Activated CD8-positive, alpha-beta memory T cell treated with anti-CD3 and anti-CD28 coated beads, Interleukin-2, amount 10 ng/mL, durations not matched to agents 7 days and 5 days (primary cell): ENCODE results near the gene DUOX1. TPM values are rescaled to one million over a fixed set of nuclear protein-coding genes. Genes with fewer than 3 reads are reported as not detected.

Source experiments
- ATAC-seq: fragments of 150-1000 bp; cut with Tn5 transposase; one replicate; pipeline ENCODE4 v1.10.0; 2021; ENCODE audit warnings: moderate library complexity
- CTCF ChIA-PET: fragments of 350-600 bp; sonication (Branson Sonifier 250); formaldehyde crosslinking; loops from one replicate; lab custom pipeline; 2021; ENCODE audit warnings: antibody characterized with exemption; lab: Charles Lee
- DNase-seq: peaks from one replicate; pipeline ENCODE4 v3.0.0-alpha.2; 2020
- H3K27ac Mint-ChIP-seq: one replicate; pipeline ENCODE4 v1.8.0; 2021; ENCODE audit warnings: mild to moderate bottlenecking, mixed read lengths
- H3K27me3 Mint-ChIP-seq: one replicate; pipeline ENCODE4 v1.8.0; 2021; ENCODE audit warnings: mixed read lengths
- H3K36me3 Mint-ChIP-seq: one replicate; pipeline ENCODE4 v1.8.0; 2021; ENCODE audit warnings: mild to moderate bottlenecking, mixed read lengths
- H3K4me1 Mint-ChIP-seq: one replicate; pipeline ENCODE4 v1.8.0; 2021; ENCODE audit warnings: mixed read lengths
- H3K4me3 Mint-ChIP-seq: one replicate; pipeline ENCODE4 v1.8.0; 2021; ENCODE audit warnings: mild to moderate bottlenecking, moderate library complexity, mixed read lengths
- H3K9me3 Mint-ChIP-seq: one replicate; pipeline ENCODE4 v1.8.0; 2022; ENCODE audit warnings: low read depth, mixed read lengths
- total RNA-seq, 2 experiments: library from RNA; stranded (reverse); gene quantifications; one replicate each; pipeline ENCODE4 v1.2.3, GENCODE V29; 2021

The DUOX1 gene
- total RNA-seq, 2 experiments from 2014 or later, result 0.07 TPM; not detected in 1

- CTCF ChIA-PET, result no interaction called here
- no peaks in the 10 kb centered on the region for H3K9me3 Mint-ChIP-seq
- no peaks in the 10 kb centered on the region for H3K27me3 Mint-ChIP-seq
- ATAC-seq (no peak), DNase-seq (no peak)
- H3K4me3 Mint-ChIP-seq, result no peak overlapping the region
- no peaks in the 10 kb centered on the region for H3K36me3 Mint-ChIP-seq
- no peaks in the 10 kb centered on the region for H3K4me1 Mint-ChIP-seq
- no peak overlapping the region for H3K27ac Mint-ChIP-seq
Observed at GRCh38 chr15:45144775-45145174, 15.0 kb downstream of the DUOX1 start.

GRCh38 chr15:45146405-45146804, 16.6 kb downstream of the DUOX1 start:
- no peaks in the 10 kb centered on the region for H3K27me3 Mint-ChIP-seq
- DNase-seq, result no peak
- H3K4me3 Mint-ChIP-seq, result no peak overlapping the region
- CTCF ChIA-PET, result interaction anchor here (1.1 kb wide), 1 partner anchor 16 kb away, joined by 3 read pairs; no protein-coding TSS in a partner anchor
- H3K27ac Mint-ChIP-seq, result no peak overlapping the region
- H3K9me3 Mint-ChIP-seq, result no peaks in the 10 kb centered on the region
- no peak for ATAC-seq
- H3K4me1 Mint-ChIP-seq, result no peaks in the 10 kb centered on the region
- no peaks in the 10 kb centered on the region for H3K36me3 Mint-ChIP-seq

- Mint-ChIP-seq H3K4me3 (no peak overlapping the region), H3K36me3 (no peaks in the 10 kb centered on the region), H3K27me3 (no peaks in the 10 kb centered on the region), H3K9me3 (no peaks in the 10 kb centered on the region), H3K27ac (no peak overlapping the region), H3K4me1 (no peaks in the 10 kb centered on the region)
- DNase-seq, result no peak
- CTCF ChIA-PET, result interaction anchor here (1.6 kb wide), 1 partner anchor 15 kb away, joined by 3 read pairs; no protein-coding TSS in a partner anchor
- no peak for ATAC-seq
Observed at GRCh38 chr15:45147606-45148005, 17.8 kb downstream of the DUOX1 start.

GRCh38 chr15:45148076-45149059, 18.6 kb downstream of the DUOX1 start:
- no peaks in the 10 kb centered on the region for H3K9me3 Mint-ChIP-seq
- H3K36me3 Mint-ChIP-seq, result no peaks in the 10 kb centered on the region
- no peak for DNase-seq
- H3K4me3 Mint-ChIP-seq, result no peak overlapping the region
- ATAC-seq, result no peak
- H3K27me3 Mint-ChIP-seq, result no peaks in the 10 kb centered on the region
- CTCF ChIA-PET, result interaction anchor here (0.8 to 1.7 kb wide), 3 partner anchors 10 to 16 kb away, joined by 3 to 8 read pairs (median 3); no protein-coding TSS in a partner anchor
- H3K27ac Mint-ChIP-seq, result no peak overlapping the region
- no peaks in the 10 kb centered on the region for H3K4me1 Mint-ChIP-seq

- no peak overlapping the region for H3K4me3 Mint-ChIP-seq
- no peak overlapping the region for H3K27ac Mint-ChIP-seq
- CTCF ChIA-PET, result interaction anchor here (0.8 to 1.7 kb wide), 2 partner anchors 11 to 14 kb away, joined by 3 to 8 read pairs; no protein-coding TSS in a partner anchor
- ATAC-seq (no peak), DNase-seq (no peak)
- H3K4me1 Mint-ChIP-seq, result no peaks in the 10 kb centered on the region
- no peaks in the 10 kb centered on the region for H3K9me3 Mint-ChIP-seq
- no peaks in the 10 kb centered on the region for H3K27me3 Mint-ChIP-seq
- no peaks in the 10 kb centered on the region for H3K36me3 Mint-ChIP-seq
Observed at GRCh38 chr15:45149060-45149459, 19.3 kb downstream of the DUOX1 start.

GRCh38 chr15:45150481-45150880, 20.7 kb downstream of the DUOX1 start:
- H3K27ac Mint-ChIP-seq, result no peak overlapping the region
- ATAC-seq (no peak), DNase-seq (no peak)
- CTCF ChIA-PET, result interaction anchor here (1.7 kb wide), 1 partner anchor 12 kb away, joined by 8 read pairs; no protein-coding TSS in a partner anchor
- no peak overlapping the region for H3K4me3 Mint-ChIP-seq
- no peaks in the 10 kb centered on the region for H3K36me3 Mint-ChIP-seq
- H3K4me1 Mint-ChIP-seq, result no peaks in the 10 kb centered on the region
- no peaks in the 10 kb centered on the region for H3K9me3 Mint-ChIP-seq
- no peaks in the 10 kb centered on the region for H3K27me3 Mint-ChIP-seq

- Mint-ChIP-seq H3K36me3 (no peaks in the 10 kb centered on the region), H3K4me1 (no peaks in the 10 kb centered on the region), H3K4me3 (no peak overlapping the region), H3K9me3 (no peaks in the 10 kb centered on the region), H3K27me3 (no peaks in the 10 kb centered on the region), H3K27ac (no peak overlapping the region)
- DNase-seq, result no peak
- CTCF ChIA-PET, result no interaction called here
- ATAC-seq, result no peak
Observed at GRCh38 chr15:45150997-45151396, 21.2 kb downstream of the DUOX1 start.

GRCh38 chr15:45151998-45152828, 22.4 kb downstream of the DUOX1 start:
- ATAC-seq (no peak), DNase-seq (no peak)
- Mint-ChIP-seq H3K27me3 (no peaks in the 10 kb centered on the region), H3K9me3 (no peaks in the 10 kb centered on the region), H3K27ac (no peak overlapping the region), H3K36me3 (no peaks in the 10 kb centered on the region), H3K4me3 (no peak overlapping the region), H3K4me1 (peaks cover 1% of the 10 kb centered on the region)
- CTCF ChIA-PET, result no interaction called here

- Mint-ChIP-seq H3K4me3 (no peak overlapping the region), H3K27ac (no peak overlapping the region), H3K27me3 (no peaks in the 10 kb centered on the region), H3K4me1 (peaks cover 8% of the 10 kb centered on the region), H3K36me3 (no peaks in the 10 kb centered on the region), H3K9me3 (no peaks in the 10 kb centered on the region)
- CTCF ChIA-PET, result interaction anchor here (0.8 to 1.2 kb wide), 3 partner anchors 8 to 274 kb away, joined by 3 read pairs; no protein-coding TSS in a partner anchor
- DNase-seq (no peak), ATAC-seq (no peak)
Observed at GRCh38 chr15:45155739-45156138, 25.9 kb downstream of the DUOX1 start.

- CTCF ChIA-PET, result interaction anchor here (0.9 kb wide), 1 partner anchor 273 kb away, joined by 3 read pairs; no protein-coding TSS in a partner anchor
- H3K27ac Mint-ChIP-seq, result no peak overlapping the region
- H3K36me3 Mint-ChIP-seq, result no peaks in the 10 kb centered on the region
- no peak overlapping the region for H3K4me3 Mint-ChIP-seq
- H3K9me3 Mint-ChIP-seq, result no peaks in the 10 kb centered on the region
- no peak for DNase-seq
- no peaks in the 10 kb centered on the region for H3K27me3 Mint-ChIP-seq
- ATAC-seq, result no peak
- H3K4me1 Mint-ChIP-seq, result peaks cover 8% of the 10 kb centered on the region
Observed at GRCh38 chr15:45156744-45157455, 27.1 kb downstream of the DUOX1 start.

- H3K4me3 Mint-ChIP-seq, result no peak overlapping the region
- no peak overlapping the region for H3K27ac Mint-ChIP-seq
Observed at GRCh38 chr15:45157974-45158373, 28.2 kb downstream of the DUOX1 start.

GRCh38 chr15:45161666-45162065, 31.9 kb downstream of the DUOX1 start:
- peaks cover 21% of the 10 kb centered on the region for H3K4me1 Mint-ChIP-seq
- H3K4me3 Mint-ChIP-seq, result no peak overlapping the region
- H3K27ac Mint-ChIP-seq, result no peak overlapping the region
- H3K9me3 Mint-ChIP-seq, result no peaks in the 10 kb centered on the region
- no peaks in the 10 kb centered on the region for H3K27me3 Mint-ChIP-seq
- CTCF ChIA-PET, result interaction anchor here (1.5 to 12.6 kb wide), 3 partner anchors 43 to 237 kb away, joined by 6 to 258 read pairs (median 34); no protein-coding TSS in a partner anchor
- DNase-seq (no peak), ATAC-seq (no peak)
- no peaks in the 10 kb centered on the region for H3K36me3 Mint-ChIP-seq

More at GRCh38 chr15:45157974-45158373, 28.2 kb downstream of the DUOX1 start:
- Mint-ChIP-seq H3K27me3 (no peaks in the 10 kb centered on the region), H3K36me3 (no peaks in the 10 kb centered on the region), H3K4me1 (peaks cover 8% of the 10 kb centered on the region), H3K9me3 (no peaks in the 10 kb centered on the region)
- no peak for DNase-seq
- CTCF ChIA-PET, result interaction anchor here (0.5 to 1.6 kb wide), 5 partner anchors 20 to 423 kb away, joined by 3 to 6 read pairs (median 4); no protein-coding TSS in a partner anchor
- ATAC-seq, result peak; percentile 31
